GM18508 (cell line): ENCODE measurements around the gene MEGF10.

Experiments used
- ATAC-seq: cut with Tn5 transposase; IDR thresholded peaks from one replicate; pipeline ENCODE4 v1.9.1; 2021; ENCODE audit warnings: moderate number of reproducible peaks; ENCODE audit not compliant: insufficient read depth, unreplicated experiment

The MEGF10 gene

GRCh38 chr5:127324756-127325155, 34.2 kb downstream of the MEGF10 start:
- no peak for ATAC-seq

- no peak for ATAC-seq
Observed at GRCh38 chr5:127326431-127326830, 35.8 kb downstream of the MEGF10 start.

GRCh38 chr5:127326976-127327755, 36.6 kb downstream of the MEGF10 start:
- no peak for ATAC-seq

- no peak for ATAC-seq
Observed at GRCh38 chr5:127330116-127330515, 39.5 kb downstream of the MEGF10 start.

- no peak for ATAC-seq
Observed at GRCh38 chr5:127331890-127332649, 41.5 kb downstream of the MEGF10 start.

- no peak for ATAC-seq
Observed at GRCh38 chr5:127333483-127333882, 42.9 kb downstream of the MEGF10 start.

- no peak for ATAC-seq
Observed at GRCh38 chr5:127335381-127335780, 44.8 kb downstream of the MEGF10 start.

GRCh38 chr5:127337876-127338275, 47.3 kb downstream of the MEGF10 start:
- ATAC-seq: no peak

- ATAC-seq: no peak
Observed at GRCh38 chr5:127338501-127338900, 47.9 kb downstream of the MEGF10 start.

GRCh38 chr5:127340606-127341005, 50.0 kb downstream of the MEGF10 start:
- ATAC-seq: no peak

GRCh38 chr5:127342364-127342763, 51.8 kb downstream of the MEGF10 start:
- no peak for ATAC-seq

- no peak for ATAC-seq
Observed at GRCh38 chr5:127343313-127343712, 52.7 kb downstream of the MEGF10 start.

- no peak for ATAC-seq
Observed at GRCh38 chr5:127343866-127344265, 53.3 kb downstream of the MEGF10 start.

- ATAC-seq: no peak
Observed at GRCh38 chr5:127344931-127345330, 54.3 kb downstream of the MEGF10 start.

- no peak for ATAC-seq
Observed at GRCh38 chr5:127351418-127351817, 60.8 kb downstream of the MEGF10 start.

GRCh38 chr5:127352068-127352467, 61.5 kb downstream of the MEGF10 start:
- ATAC-seq: no peak

GRCh38 chr5:127353327-127353726, 62.7 kb downstream of the MEGF10 start:
- no peak for ATAC-seq

- ATAC-seq: no peak
Observed at GRCh38 chr5:127353796-127354195, 63.2 kb downstream of the MEGF10 start.

- ATAC-seq: no peak
Observed at GRCh38 chr5:127355337-127355736, 64.7 kb downstream of the MEGF10 start.

- ATAC-seq: no peak
Observed at GRCh38 chr5:127358284-127358683, 67.7 kb downstream of the MEGF10 start.

- no peak for ATAC-seq
Observed at GRCh38 chr5:127358740-127359139, 68.1 kb downstream of the MEGF10 start.

GRCh38 chr5:127359502-127359901, 68.9 kb downstream of the MEGF10 start:
- no peak for ATAC-seq
